NCI-H2107 treated with DMSO at 0.1 percent for 48 hours (cell line): ENCODE measurements around the gene ATAD1.
"Not testable (repeated sequence)": the region's sequence is repeated elsewhere in the genome, so short reads cannot be mapped to it uniquely, and the experiment has no call there.

Experiments used
- DNase-seq: peaks from one replicate; lab custom pipeline; 2025; ENCODE audit not compliant: unreplicated experiment; lab: John Stamatoyannopoulos, UW

ATAD1 gene

DNA sequence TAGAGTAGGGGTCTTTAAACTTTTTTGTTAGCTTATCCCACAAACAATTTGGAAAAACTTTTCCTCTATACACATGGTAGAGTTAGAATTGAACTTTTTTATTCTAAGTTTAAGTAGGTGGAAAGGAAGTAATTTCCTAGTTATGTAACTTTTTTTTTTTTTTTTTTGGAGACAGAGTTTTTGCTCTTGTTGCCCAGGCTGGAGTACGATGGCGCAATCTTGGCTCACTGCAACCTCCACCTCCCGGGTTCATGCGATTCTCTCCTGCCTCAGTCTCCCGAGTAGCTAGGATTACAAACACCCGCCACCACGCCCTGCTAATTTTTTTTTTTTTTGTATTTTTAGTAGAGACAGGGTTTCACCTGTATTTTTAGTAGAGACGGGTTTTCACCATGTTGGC is 28.7 kb upstream of the ATAD1 start:
- not testable (repeated sequence) for DNase-seq

DNA sequence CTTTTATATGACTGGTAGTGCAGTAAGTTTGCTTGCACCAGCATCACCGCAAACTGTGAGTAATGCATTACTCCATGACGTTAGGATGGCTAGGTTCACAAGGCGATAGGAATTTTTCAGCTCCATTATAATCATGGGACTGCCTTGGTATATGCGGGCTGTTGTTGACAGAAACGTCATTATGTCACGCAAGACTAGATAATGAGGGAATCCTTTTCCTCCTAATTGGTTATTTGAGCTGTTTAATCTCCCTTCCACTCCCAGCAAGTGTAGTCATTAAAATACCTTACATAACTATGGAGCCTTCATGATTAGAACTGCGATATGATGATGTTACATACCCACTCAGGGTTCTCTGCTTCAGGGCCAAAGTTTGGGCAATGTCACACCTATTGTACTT is 28.0 kb upstream of the ATAD1 start:
- no peak for DNase-seq

DNA sequence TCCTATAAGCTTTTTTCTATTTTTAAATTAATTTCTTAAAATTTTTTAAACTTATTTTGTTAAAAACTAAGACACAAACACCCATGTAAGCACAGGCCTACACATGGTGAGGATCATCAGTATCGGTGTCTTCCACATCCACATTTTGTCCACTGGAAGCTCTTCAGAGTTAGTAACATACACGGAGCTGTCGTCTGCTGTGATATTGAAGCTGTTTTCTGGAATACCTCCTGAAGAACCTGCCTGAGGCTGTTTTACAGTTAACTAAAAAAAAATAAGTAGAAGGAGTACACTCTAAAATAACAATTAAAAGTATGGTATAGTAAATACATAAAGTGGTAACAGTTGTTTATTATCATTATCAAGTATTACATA is 27.6 kb upstream of the ATAD1 start:
- no peak for DNase-seq

DNA sequence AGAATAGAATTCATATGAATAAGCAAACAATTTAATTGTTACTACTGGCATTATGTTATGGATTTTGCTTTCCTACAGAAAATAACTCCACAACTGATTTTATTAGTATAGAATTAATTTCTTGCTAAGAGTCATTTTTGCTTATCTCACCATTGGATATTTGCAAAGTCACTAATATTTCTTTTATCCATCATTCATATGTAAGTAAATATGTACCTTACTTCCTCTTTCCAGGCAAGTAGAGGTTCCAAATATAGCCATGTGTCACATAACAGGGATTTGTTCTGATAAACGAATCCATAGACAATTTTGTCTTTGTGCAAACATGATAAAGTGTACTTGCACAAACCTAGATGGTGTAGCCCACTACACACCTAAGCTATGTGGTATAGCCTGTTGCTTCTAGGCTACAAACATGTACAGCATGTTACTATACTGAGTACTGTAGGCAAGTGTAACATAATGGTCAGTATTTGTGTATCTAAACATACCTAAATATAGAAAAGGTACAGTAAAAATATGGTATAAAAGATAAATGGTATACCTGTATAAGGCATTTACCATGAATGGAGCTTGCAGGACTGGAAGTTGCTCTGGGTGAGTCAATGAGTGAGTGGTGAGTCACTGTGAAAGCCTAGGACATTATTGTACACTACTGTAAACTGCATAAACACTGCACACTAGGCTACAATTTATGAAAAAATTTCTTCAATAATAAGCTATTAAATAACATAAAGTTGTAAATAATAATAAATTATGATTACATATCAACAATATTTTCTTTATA is 27.0 kb upstream of the ATAD1 start:
- DNase-seq: no peak

DNA sequence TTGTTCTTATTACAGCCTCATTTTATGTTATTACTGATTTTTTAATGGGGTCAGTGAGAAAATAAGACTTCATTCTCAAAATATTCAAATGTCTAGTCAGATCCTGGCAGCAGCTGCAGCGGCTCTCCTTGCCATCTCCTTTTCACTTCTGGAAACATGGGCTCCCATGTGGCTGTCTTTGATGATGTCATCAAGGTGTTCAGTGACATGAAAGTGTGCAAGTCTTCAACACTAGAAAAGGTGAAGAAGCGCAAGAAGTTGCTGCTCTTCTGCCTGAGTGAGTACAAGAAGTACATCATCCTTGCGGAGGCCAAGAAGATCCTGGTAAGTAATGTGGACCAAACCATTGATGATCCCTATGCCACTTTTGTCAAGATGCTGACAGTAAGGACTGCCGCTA is 25.7 kb upstream of the ATAD1 start:
- DNase-seq: no peak

DNA sequence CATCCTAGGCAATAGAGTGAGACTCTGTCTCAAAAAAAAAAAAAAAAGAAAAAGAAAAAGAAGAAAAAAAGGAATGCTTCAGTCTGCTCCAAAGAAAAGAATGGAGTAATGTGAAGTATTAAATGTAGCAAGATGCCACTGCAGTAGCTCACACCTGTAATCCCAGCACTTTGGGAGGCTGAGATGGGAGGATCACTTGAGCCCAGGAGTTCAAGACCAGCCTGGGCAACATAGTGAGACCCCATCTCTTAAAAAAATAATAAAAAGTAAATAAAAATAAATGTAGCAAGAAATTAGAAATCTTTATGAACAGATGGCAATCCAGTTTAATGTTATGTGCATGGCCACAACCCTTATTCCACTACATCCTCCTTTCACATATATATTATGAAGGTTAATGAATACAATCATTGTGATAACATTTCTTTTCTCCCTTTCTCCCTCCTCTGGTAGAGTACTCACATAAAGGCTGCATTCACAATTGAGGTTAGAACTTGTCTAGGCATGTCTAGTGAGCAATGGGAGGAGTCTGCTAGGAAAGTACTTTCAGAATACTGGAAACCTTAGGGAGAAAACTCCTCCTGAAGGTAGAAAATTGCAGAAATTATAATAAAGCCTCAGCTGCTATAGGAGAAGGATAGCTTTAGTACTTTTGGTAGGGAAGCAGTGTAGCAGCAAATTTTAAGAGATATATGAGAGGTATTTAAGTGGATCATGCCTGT is 24.9 kb upstream of the ATAD1 start:
- no peak for DNase-seq

DNA sequence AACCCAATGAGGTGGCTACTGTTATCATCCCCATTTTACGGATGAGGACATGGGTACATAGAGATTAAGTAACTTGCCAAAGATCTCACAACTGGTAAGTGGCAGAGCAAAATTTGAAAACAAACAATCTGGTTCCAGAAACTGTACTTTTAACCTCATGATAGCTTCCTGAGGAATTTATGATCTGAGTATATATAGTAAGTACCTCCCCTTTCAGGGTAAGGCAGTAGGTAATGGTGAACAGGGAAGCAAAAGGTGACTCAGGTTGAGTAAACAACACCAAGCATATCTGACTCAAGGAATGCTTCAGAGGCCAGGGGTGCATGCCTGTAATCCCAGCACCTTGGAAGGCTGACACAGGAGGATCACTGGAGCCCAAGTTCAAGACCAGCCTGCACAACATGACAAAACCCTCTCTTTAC is 24.2 kb upstream of the ATAD1 start:
- DNase-seq: no peak

DNA sequence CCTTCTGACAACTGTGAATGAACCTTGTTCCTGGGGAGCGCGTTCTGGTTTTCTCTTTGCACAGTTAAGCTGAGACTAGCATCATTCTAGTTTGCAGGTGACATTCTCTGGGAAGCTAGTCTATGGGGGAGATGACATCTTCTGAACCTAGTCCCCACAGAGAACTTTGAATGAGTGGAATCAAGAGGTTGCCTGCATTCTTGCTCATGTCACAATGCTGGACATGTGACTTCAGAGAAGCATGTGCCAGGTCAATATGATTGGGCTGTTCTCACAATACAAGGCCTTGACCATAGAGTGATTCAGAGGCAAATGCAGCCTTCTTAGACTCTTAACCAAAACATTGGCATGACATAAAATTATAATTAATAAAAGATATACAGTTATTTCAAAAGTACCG is 23.2 kb upstream of the ATAD1 start:
- no peak for DNase-seq

DNA sequence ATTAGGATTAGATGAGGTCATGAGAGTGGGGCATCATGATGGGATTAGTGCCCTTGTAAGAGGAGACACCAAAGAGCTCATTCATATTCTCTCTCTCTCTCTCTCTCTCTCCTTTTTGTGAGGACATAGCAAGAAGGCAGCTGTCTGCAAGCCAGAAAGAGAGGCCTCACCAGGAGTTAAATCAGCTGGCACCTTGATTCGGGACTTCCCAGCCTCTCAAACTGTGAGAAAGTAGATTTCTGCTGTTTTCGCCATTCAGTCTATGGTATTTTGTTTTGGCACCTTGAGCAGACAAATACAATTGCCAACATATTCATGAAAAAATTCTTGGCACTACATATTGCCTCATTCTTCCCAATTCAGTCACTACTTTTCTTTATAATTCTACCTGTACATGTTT is 20.6 kb upstream of the ATAD1 start:
- no peak for DNase-seq

DNA sequence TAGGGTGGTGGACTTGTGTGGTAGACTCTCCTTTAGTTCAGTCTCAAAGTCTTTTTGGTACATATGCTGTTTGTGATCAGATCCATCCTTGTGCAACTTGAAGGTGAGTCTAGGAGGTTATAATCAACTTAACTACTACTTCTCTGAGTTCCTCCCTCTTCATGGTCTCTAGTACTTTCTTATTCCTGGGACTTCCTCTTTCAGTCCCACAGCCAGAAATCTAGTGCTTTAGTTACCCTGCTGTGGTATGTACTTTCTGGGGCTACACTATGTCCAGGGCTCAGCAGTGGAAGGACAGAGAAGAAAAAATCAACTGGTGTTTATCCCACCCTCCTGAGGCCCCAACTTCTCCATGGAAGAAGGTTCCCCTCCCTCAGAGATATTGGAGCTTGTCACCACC is 19.4 kb upstream of the ATAD1 start:
- no peak for DNase-seq

DNA sequence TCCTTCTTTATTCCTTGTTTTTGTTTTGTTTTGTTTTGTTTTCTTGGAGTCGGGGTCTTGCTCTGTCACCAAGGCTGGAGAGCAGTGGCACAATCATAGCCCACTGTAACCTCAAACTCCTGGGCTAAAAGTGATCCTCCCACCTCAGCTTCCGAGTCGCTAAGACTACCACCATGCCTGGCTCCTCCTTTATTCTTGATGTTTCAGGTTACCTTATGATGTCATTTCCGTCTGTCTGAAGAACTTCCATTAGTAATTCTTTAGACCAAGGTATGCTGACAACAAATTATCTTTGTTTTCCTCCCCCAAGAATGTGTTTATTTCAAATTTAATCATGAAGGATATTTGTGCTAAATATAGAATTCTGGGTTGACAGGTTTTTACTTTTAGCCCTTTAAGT is 18.1 kb upstream of the ATAD1 start:
- no peak for DNase-seq

DNA sequence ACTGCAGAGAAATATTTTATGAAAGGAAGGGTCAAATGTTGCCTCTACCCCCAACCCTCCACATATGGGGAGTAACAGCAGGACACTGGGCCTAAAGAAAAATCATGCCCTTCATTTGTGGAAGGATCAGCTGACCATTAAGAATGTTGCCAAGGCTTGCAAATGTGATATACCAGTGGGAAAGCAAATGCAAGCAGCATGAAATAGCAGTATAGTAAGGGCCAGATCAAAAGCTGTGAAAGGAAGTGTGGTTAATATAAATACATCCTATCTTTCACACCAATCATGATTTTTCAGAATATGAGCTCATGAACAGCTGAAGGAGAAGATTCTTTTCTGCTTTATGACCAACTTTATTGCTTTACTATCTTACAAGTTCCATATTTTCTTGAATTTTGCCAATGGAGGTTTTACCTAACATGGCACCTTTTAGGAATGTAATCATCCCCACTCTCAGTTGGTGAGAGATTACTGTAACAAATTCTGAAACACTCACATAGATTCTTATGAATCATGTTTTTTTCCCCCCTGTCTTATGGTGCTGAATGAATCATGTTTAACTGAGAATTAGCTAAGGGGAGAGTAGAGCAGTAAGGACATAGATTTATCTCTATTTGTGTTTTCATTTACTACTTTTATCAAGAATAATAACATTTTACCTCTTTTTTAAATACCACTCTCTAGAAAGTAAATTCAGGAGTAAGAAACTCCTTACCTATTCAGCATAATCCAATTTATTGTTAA is 12.1 kb upstream of the ATAD1 start:
- DNase-seq: no peak

DNA sequence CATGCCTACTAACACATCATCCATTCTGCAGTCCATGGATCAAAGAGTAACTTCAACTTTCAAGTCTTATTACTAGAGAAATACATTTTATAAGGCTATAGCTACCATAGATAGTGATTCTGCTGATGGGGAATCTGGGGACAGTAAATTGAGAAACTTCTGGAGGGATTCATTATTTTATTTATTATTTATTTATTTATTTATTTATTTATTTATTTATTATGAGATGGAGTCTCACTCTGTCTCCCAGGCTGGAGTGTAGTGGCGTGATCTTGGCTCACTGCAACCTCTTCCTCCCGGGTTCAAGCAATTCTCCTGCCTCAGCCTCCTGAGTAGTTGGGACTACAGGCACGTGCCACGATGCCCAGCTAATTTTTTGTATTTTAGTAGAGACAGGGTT is 11.0 kb upstream of the ATAD1 start:
- DNase-seq: not testable (repeated sequence)

DNA sequence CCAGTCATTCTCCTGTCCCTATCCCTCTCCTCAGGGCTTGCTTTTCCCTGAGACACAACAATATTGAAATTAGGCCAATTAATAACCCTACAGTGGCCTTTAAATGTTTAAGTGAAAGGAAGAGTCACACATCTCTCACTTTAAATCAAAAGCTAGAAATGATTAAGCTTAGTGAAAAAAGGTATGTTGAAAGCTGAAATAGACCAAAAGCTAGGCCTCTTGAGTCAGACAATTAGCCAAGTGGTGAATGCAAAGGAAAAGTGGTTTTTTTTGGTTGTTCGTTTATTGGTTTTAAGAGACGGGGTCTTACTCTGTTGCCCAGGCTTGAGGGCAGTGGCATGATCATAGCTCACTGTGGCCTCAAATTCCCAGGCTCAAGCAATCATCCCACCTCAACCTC is 9.7 kb upstream of the ATAD1 start:
- DNase-seq: no peak

DNA sequence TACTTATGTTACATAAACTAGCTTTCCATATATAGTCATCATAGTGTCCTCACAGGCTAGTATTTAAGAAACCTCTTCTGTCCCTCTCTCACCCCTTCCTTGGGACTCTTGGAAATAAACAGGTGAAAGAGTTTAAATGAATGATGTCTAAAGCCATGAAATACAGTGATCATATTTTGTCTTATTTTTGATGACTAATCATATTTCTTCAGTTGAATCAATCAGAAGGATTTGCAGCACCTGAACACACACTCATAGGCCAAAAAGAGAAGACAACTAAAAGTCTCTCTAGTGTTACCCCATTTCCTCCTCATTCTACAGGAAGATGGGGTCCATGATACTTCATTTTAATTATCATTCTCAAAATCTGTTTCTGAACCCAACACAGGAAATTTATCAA is 8.6 kb upstream of the ATAD1 start:
- no peak for DNase-seq

DNA sequence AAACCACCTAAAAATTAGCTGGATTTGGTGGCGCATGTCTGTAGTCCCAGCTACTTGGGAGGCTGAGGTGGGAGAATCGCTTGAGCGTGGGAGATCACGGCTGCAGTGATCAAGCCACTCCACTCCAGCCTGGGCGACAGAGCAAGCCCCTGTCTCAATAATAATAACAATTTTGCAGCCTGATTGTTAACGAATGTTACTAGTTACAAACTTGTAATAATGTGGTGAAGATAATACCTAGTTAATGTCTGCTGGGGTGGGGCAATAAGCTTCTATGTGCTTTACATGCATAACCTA is 1.2 kb upstream of the ATAD1 start:
- DNase-seq: no peak

DNA sequence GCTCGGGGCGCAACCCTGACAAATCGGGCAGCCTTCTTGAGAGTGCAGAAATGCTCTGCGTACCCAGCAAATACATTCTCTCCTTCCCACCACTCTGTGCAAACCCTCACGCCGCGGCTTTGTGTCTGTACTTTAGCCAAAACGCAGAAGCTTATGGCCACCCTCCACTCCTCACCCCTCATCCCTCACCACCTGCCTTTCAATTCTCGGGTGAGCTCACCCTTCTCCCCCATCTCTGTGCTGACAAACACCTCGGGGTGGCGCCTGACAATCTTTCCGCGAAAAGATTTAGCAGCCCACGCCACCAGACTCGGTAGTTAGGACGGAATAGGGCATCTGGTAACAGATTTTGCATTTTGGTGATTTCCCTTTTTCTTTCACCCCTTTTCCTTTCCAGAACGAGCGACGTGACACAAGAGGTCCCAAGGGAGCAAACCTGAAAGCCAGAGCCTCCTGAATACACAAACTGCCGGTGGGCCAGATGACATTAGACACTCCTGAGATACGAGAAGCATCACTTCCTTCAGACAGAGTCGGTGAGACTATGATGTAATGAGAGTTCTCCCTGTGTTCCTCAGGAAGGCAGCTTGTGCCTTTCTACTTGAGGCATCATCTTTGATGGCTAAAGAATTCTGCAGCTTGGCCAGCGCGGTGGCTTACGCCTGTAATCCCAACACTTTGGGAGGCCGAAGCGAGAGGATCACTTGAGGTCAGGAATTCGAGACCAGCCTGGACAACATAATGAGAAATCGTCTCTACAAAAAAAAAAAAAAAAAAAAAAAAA is 671 bp upstream of the ATAD1 start:
- DNase-seq: peak; percentile 36

DNA sequence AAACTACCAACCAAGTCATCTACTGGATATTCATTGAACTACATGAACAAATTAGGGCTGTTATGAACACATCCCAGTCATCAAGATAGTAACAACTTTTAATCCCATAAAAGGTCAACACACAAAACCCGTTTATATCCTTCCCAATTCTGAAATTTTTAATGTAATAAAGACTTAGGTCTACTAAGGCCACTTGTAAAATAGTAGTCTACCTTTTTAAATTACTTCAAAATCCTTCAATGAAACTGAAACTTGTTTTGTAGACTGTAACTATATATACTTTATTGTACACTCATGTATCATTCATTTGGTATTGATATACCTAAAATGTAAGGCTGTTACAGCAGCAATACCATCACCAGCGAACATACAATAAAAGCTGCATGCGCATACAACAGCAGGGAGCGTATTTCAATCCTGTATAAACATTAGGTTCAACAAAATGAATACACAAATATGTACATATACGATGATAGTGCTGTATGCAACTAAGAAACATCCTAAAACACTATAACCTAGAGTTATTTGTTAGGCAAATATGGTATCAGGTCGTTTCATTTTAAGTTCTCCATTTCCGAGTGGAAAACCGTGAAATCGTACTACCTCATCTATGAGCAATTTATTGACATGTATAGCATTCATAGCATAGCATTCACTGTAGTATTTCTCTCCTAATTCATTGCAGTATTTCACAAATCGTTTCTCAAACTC is 973 bp downstream of the ATAD1 start:
- DNase-seq: no peak

DNA sequence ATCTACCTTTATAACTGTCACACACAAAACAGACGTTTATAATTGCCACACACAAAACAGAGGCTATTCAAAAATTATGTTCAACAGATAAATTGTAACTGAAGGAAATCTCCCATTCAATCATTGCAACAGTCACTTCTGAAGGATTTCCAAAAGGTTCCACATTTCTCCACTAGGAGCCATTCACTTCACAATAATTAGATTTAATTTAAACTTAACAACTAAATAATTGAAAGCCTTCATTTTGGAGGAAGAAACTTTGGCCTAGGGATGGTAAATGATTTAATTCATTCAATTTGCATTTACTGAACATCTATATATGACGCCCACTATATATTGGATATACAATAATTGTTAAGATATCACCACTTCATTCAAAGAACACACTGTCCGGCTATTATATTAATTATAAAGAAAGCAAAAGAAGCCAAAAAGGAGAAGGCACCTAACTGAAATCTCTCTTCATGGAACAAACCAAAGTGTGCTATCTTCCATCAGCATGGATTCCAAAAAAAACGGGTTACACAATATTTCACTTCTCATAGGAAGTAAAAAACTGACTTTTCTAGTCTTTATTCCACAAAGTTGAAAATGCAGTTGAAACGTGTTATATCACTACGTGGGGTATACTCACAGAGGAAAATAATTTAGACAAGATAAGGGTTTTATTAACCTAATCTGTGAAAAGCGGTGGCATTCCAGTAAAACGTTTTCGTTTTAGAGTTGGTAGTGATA is 1.7 kb downstream of the ATAD1 start:
- DNase-seq: no peak

DNA sequence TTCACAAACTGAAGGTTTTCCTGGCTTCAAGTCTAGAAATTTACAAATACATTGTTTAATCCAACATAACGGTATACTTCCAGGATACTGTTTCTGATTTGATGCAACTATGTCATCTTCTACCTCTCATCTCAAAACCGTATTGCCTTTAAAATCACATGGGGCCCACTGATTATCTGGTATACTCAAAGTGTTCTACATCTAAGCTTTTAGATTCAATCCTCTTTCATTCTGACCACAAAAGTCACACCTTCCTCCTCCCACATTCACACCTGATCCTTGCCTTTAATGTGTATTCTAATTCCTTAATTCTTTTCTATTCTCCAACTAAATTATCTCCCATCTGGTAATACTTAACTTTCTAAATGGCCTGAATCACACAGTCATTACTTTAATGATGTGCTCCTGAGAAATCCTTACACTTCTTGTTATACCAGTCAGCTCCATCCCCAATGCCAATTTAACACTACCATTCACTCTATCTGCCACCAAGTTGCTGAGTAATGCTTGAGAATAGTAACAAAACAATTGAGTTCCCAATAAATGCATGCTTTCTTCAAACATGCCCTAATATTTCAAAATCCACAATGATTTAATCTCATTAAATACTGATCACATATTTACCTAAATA is 13.0 kb downstream of the ATAD1 start:
- no peak for DNase-seq
